Chondrocyte (in vitro differentiated cells): ENCODE results near the gene ABL1. TPM values are rescaled to one million over a fixed set of nuclear protein-coding genes. Genes with fewer than 3 reads are reported as not detected.

Experiments
- DNase-seq: peaks from one replicate; pipeline ENCODE4 v3.0.0; 2021; ENCODE audit warnings: mixed read lengths, low spot score
- H3K27ac Mint-ChIP-seq: one replicate; pipeline ENCODE4 v1.8.0; 2021; ENCODE audit warnings: mild to moderate bottlenecking, moderate library complexity, mixed read lengths; ENCODE audit not compliant: unreplicated experiment
- H3K27me3 Mint-ChIP-seq: 2 replicates; pipeline ENCODE4 v1.8.0; 2021; ENCODE audit warnings: low read depth, mixed read lengths
- H3K36me3 Mint-ChIP-seq: 2 replicates; pipeline ENCODE4 v1.8.0; 2021; ENCODE audit warnings: low read depth, mixed read lengths
- H3K4me1 Mint-ChIP-seq: 2 replicates; pipeline ENCODE4 v1.8.0; 2021; ENCODE audit warnings: low read depth, mild to moderate bottlenecking, mixed read lengths
- H3K4me3 Mint-ChIP-seq: one replicate; pipeline ENCODE4 v1.8.0; 2021; ENCODE audit warnings: mild to moderate bottlenecking, moderate library complexity, mixed read lengths; ENCODE audit not compliant: unreplicated experiment
- H3K9me3 Mint-ChIP-seq: 2 replicates; pipeline ENCODE4 v1.8.0; 2021; ENCODE audit warnings: low read depth, mixed read lengths
- total RNA-seq: library from RNA; stranded (reverse); gene quantifications from 3 replicates; pipeline ENCODE4 v1.2.1, GENCODE V29; 2021
- TF ChIP-seq, protein P1 (sequence below): fragments of 200-600 bp; sonication (generic); IDR thresholded peaks from 2 replicates; pipeline ENCODE4 v1.5.0; 2021; ENCODE audit warnings: antibody characterized with exemption, mild to moderate bottlenecking, moderate library complexity

ABL1 gene
- total RNA-seq, 1 donor from 2014 or later = 93.7 TPM

DNA sequence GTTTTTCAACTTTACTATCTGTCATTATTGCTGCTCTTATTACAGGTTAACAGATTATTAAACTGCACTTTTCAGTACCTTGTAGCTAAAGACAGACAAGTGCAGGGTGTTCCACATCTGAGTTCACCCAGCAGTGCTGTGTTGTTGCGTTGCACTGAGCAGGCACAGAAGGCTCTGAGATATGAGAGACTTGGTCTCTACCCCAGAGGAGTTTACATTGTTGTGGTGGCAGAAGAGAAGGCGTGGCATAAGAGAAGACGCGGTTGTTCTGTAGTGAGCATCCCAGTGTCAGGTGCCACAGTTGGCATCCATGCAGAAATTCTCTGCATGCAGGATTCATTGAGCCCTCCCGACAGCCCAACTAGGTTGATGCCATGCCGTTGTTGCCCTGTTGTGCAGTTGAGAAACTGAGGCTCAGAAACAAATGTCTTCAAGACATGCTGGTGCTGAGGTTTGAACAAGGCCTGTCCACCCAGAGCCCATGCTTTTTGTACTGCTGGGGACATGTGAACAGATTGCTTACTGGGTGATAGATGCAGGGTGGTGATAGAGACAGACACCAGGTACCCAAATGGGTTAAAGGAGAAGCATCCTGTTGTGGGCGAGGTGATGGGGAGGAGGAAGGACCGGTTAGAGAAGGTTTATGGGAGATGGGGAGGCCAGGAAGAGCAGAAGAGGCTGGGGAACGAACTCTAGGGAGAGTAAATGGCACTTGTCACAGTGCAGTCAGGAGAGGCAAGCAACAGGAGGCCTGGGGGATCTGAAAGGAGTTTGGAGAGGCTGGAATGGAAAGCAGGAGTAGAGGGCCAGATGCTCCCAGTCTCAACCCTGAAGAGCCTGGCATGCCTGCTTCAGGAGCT is 8.2 kb downstream of the ABL1 start:
- no peak for DNase-seq
- Mint-ChIP-seq H3K9me3 (no peaks in the 10 kb centered on the region), H3K27ac (peak overlapping the region; percentile 78), H3K36me3 (no peaks in the 10 kb centered on the region), H3K4me3 (no peak overlapping the region), H3K4me1 (peaks cover 92% of the 10 kb centered on the region), H3K27me3 (no peaks in the 10 kb centered on the region)
- TF ChIP-seq, protein P1, sequence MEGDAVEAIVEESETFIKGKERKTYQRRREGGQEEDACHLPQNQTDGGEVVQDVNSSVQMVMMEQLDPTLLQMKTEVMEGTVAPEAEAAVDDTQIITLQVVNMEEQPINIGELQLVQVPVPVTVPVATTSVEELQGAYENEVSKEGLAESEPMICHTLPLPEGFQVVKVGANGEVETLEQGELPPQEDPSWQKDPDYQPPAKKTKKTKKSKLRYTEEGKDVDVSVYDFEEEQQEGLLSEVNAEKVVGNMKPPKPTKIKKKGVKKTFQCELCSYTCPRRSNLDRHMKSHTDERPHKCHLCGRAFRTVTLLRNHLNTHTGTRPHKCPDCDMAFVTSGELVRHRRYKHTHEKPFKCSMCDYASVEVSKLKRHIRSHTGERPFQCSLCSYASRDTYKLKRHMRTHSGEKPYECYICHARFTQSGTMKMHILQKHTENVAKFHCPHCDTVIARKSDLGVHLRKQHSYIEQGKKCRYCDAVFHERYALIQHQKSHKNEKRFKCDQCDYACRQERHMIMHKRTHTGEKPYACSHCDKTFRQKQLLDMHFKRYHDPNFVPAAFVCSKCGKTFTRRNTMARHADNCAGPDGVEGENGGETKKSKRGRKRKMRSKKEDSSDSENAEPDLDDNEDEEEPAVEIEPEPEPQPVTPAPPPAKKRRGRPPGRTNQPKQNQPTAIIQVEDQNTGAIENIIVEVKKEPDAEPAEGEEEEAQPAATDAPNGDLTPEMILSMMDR = no peak

DNA sequence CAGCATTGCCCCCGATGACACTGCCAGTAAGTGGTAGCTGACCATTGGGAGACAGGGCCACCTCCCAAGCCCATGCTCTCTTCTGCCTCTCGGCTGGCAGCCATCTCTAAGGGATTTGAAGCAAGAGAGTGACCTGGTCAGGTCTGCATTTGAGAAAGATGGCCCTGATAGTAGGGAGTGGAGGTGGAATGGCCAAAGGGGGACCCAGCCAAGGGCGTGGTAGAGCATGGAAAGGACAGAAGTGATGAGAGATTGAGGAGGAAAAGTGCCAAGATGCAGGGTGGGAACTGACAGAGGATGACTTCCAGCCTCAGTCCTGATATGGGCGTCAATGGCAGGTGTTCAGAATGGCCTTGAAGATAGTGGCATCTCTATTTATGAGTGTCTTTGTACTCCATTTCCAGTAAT is 9.0 kb downstream of the ABL1 start:
- TF ChIP-seq, protein P1 = no peak
- no peaks in the 10 kb centered on the region for H3K27me3 Mint-ChIP-seq
- H3K4me3 Mint-ChIP-seq = no peak overlapping the region
- DNase-seq = no peak
- H3K27ac Mint-ChIP-seq = peak overlapping the region; percentile 78
- no peaks in the 10 kb centered on the region for H3K9me3 Mint-ChIP-seq
- H3K36me3 Mint-ChIP-seq = no peaks in the 10 kb centered on the region
- peaks cover 86% of the 10 kb centered on the region for H3K4me1 Mint-ChIP-seq

DNA sequence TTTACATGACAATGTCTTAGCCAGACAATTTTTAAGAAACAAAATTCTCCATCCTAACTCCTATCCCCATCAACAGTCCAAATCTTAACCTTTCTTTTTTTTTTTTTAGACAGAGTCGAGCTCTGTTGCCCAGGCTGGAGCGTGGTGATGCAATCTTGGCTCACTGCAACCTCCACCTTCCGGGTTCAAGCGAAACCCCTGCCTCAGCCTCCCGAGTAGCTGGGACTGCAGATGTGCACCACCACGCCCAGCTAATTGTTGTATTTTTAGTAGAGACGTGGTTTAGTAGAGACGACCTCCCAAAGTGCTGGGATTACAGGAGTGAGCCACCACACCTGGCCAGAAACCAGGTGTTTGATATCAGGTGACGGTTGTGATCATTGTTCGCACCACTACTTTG is 10.2 kb downstream of the ABL1 start:
- H3K4me1 Mint-ChIP-seq = peaks cover 86% of the 10 kb centered on the region
- H3K27ac Mint-ChIP-seq = peak overlapping the region; percentile 97
- TF ChIP-seq, protein P1 = no peak
- no peak for DNase-seq
- no peaks in the 10 kb centered on the region for H3K36me3 Mint-ChIP-seq
- H3K9me3 Mint-ChIP-seq = no peaks in the 10 kb centered on the region
- H3K27me3 Mint-ChIP-seq = no peaks in the 10 kb centered on the region
- H3K4me3 Mint-ChIP-seq = peak overlapping the region; percentile 61

DNA sequence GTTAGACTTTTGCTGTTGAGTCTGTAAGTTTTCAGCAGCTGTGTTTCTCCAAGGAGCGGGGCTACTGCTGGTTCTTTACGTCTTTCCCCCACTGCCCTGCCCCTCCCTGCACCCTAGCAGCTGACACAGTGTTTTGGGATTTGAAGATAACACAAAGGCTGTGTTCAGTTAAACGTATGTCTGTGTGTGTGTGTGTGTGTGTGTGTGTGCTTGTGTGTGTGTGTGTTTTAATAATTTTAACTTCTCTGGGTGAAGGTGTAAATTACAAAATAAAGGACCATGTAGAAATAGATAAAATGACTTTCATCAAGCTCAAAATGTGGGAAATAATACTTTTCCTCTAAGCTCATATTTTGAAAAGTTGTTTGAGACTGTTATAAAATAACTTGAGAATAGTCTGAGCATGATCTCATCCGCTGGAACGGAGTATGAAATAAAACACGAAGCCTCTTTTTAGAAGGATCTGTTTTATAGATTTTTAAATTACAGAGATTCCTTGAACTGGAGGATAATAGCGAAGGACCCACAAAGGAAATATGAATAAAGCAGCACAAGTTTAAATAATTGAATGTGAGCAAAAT is 10.9 kb downstream of the ABL1 start:
- Mint-ChIP-seq H3K4me3 (peak overlapping the region; percentile 61), H3K27ac (peak overlapping the region; percentile 97), H3K9me3 (no peaks in the 10 kb centered on the region), H3K36me3 (no peaks in the 10 kb centered on the region), H3K27me3 (no peaks in the 10 kb centered on the region), H3K4me1 (peaks cover 81% of the 10 kb centered on the region)
- DNase-seq = no peak
- TF ChIP-seq, protein P1 = no peak

DNA sequence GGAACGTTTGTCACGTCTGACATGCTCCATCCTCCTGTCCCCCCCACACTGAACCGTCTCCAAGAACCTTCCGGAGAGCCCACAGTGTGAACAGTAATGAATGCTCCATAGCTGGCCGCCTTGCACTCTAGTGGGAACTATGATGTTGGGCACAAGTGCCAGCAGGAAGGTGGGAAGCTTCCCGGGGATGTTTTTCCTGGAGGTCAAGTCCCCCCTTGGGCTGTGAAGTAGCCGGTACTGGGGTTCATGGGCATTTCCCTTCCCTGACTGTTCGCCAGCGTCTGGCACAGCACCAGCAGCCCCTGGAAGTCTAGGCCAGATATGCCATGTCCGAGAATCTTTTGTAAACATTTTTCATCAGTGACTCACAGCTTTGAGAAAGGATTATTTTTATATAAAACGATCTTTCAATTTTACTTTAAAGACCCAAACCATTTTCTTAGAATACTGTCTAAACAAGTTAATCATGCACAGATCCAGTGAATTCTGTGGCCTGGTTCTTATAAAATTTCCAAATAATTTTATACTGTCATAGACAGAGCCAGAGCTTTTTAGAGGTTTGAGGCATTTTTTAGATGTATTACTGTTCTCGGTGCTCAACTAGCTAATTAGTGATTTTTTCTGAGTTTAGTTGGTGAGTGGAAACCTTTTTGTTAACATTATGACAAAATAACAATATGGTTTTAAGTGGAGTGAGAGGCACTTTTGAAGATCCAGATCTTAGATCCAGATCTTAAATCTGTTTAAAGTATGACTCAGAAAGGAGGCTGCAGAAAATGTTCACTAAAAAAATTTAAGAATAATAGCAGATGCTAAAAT is 11.6 kb downstream of the ABL1 start:
- DNase-seq = no peak
- Mint-ChIP-seq H3K4me3 (peak overlapping the region; percentile 61), H3K4me1 (peaks cover 79% of the 10 kb centered on the region)

More for the DNA sequence above, 11.6 kb downstream of the ABL1 start:
- no peaks in the 10 kb centered on the region for H3K36me3 Mint-ChIP-seq
- peak overlapping the region; percentile 97 for H3K27ac Mint-ChIP-seq
- H3K9me3 Mint-ChIP-seq = no peaks in the 10 kb centered on the region
- no peaks in the 10 kb centered on the region for H3K27me3 Mint-ChIP-seq
- TF ChIP-seq, protein P1 = no peak
